OCI-LY1 (cell line): ENCODE results near the gene PTPRN2.

Experiments used
- H2AFZ ChIP-seq: fragments of 200-600 bp; sonication (generic), shearing (Covaris generic); 2 replicates; pipeline ENCODE4 v1.6.0; 2014; ENCODE audit warnings: antibody characterized with exemption, mild to moderate bottlenecking, low read length
- H3F3A ChIP-seq: fragments of 200-600 bp; sonication (generic), shearing (Covaris generic); 2 replicates; pipeline ENCODE4 v1.6.0; 2014; ENCODE audit warnings: mild to moderate bottlenecking, antibody characterized with exemption, low read length, moderate library complexity; ENCODE audit not compliant: insufficient read depth
- H3K27ac ChIP-seq: fragments of 200-600 bp; sonication (generic); 2 replicates; pipeline ENCODE4 v1.5.1; 2014; ENCODE audit warnings: low read length, mixed run types, mild to moderate bottlenecking, low read depth; ENCODE audit not compliant: poor library complexity, severe bottlenecking
- H3K27me3 ChIP-seq: fragments of 200-600 bp; sonication (generic); 2 replicates; pipeline ENCODE4 v1.6.0; 2014; ENCODE audit warnings: antibody characterized with exemption, mild to moderate bottlenecking, low read length, moderate library complexity; ENCODE audit not compliant: insufficient read depth
- H3K36me3 ChIP-seq: fragments of 200-600 bp; sonication (generic); 2 replicates; pipeline ENCODE4 v1.6.1; 2014; ENCODE audit warnings: mild to moderate bottlenecking, antibody characterized with exemption, low read length, moderate library complexity, mixed read lengths; ENCODE audit not compliant: insufficient read depth
- H3K4me1 ChIP-seq: fragments of 200-600 bp; sonication (generic); 2 replicates; pipeline ENCODE4 v1.5.1; 2014; ENCODE audit warnings: mild to moderate bottlenecking, low read length, moderate library complexity; ENCODE audit not compliant: insufficient read depth, severe bottlenecking
- H3K4me2 ChIP-seq: fragments of 200-600 bp; sonication (generic), shearing (Covaris generic); 2 replicates; pipeline ENCODE4 v1.6.1; 2014; ENCODE audit warnings: low read length
- H3K4me3 ChIP-seq: fragments of 200-600 bp; sonication (generic); 2 replicates; pipeline ENCODE4 v1.5.1; 2014; ENCODE audit warnings: low read length, low read depth, mild to moderate bottlenecking, mixed read lengths; ENCODE audit not compliant: poor library complexity, severe bottlenecking
- H3K79me2 ChIP-seq: fragments of 200-600 bp; shearing (Covaris generic); 2 replicates; pipeline ENCODE4 v1.6.1; 2016; ENCODE audit warnings: mixed run types, low read length, mixed read lengths; ENCODE audit not compliant: insufficient read depth
- H3K9ac ChIP-seq: fragments of 200-600 bp; sonication (generic), shearing (Covaris generic); 2 replicates; pipeline ENCODE4 v1.6.1; 2014; ENCODE audit warnings: mild to moderate bottlenecking, low read length, mixed read lengths
- H3K9me2 ChIP-seq: fragments of 200-600 bp; sonication (generic), shearing (Covaris generic); 2 replicates; pipeline ENCODE4 v1.6.1; 2014; ENCODE audit warnings: low read depth, mild to moderate bottlenecking, low read length, mixed read lengths
- H3K9me3 ChIP-seq: fragments of 200-600 bp; shearing (Covaris generic); 2 replicates; pipeline ENCODE4 v1.6.1; 2014; ENCODE audit warnings: low read length, mixed read lengths
- H4K20me1 ChIP-seq: fragments of 200-600 bp; sonication (generic), shearing (Covaris generic); 2 replicates; pipeline ENCODE4 v1.6.0; 2016; ENCODE audit warnings: mild to moderate bottlenecking, low read length; ENCODE audit not compliant: insufficient read depth
- EZH2 ChIP-seq: fragments of 200-600 bp; sonication (generic), shearing (Covaris generic); IDR thresholded peaks from 2 replicates; pipeline ENCODE4 v1.8.0; 2017; ENCODE audit warnings: borderline replicate concordance, mixed run types, mild to moderate bottlenecking, antibody characterized with exemption, low read length, moderate library complexity, mixed read lengths
- TF ChIP-seq, protein P1 (sequence below): fragments of 200-600 bp; sonication (generic), shearing (Covaris generic); IDR thresholded peaks from 2 replicates; pipeline ENCODE4 v1.5.1; 2017; ENCODE audit warnings: mild to moderate bottlenecking, antibody characterized with exemption, low read length, moderate library complexity, mixed read lengths

Gene PTPRN2

DNA sequence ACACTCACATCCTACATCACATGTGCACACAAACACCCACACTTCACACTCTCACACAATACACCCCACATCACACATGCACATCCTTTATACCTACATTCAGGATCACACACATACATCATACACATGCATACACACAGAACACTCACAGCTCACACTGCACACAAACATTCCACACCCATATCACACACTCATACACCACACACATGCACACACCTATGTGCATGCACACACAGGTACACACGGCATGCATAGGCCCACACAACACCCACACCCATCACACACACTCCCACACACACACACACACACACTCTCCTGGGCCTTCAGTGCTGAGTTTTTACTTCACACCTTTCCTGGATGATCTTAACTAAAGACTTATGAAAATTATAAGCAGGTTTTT is 1030.4 kb downstream of the PTPRN2 start:
- Histone ChIP-seq H3K4me3 (no peak overlapping the region), H3K36me3 (no peaks in the 10 kb centered on the region), H3K4me1 (no peaks in the 10 kb centered on the region), H4K20me1 (no peaks in the 10 kb centered on the region), H3K9me2 (no peaks in the 10 kb centered on the region), H3F3A (no peaks in the 10 kb centered on the region), H3K9me3 (no peaks in the 10 kb centered on the region), H3K79me2 (no peaks in the 10 kb centered on the region), H2AFZ (no peak overlapping the region), H3K4me2 (no peak overlapping the region), H3K9ac (no peak overlapping the region), H3K27ac (no peak overlapping the region), H3K27me3 (peaks cover 6% of the 10 kb centered on the region; the same call in 1 of the 2 replicates)
- TF ChIP-seq, protein P1, sequence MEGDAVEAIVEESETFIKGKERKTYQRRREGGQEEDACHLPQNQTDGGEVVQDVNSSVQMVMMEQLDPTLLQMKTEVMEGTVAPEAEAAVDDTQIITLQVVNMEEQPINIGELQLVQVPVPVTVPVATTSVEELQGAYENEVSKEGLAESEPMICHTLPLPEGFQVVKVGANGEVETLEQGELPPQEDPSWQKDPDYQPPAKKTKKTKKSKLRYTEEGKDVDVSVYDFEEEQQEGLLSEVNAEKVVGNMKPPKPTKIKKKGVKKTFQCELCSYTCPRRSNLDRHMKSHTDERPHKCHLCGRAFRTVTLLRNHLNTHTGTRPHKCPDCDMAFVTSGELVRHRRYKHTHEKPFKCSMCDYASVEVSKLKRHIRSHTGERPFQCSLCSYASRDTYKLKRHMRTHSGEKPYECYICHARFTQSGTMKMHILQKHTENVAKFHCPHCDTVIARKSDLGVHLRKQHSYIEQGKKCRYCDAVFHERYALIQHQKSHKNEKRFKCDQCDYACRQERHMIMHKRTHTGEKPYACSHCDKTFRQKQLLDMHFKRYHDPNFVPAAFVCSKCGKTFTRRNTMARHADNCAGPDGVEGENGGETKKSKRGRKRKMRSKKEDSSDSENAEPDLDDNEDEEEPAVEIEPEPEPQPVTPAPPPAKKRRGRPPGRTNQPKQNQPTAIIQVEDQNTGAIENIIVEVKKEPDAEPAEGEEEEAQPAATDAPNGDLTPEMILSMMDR, result no peak
- no peak for TF ChIP-seq EZH2

DNA sequence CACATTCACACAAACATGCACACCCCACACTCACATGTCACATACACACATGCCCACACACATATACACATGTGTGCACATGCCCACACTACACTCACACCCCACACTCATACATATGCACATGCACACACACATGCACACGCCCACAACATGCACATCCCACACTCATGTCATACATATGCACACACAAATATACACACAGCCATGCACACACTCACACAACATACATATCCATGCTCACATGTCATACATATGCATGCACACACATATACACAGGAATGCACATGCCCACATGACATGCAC is 1031.0 kb downstream of the PTPRN2 start:
- Histone ChIP-seq H3K27ac (no peak overlapping the region), H3F3A (no peaks in the 10 kb centered on the region), H3K9ac (no peak overlapping the region), H3K9me3 (no peaks in the 10 kb centered on the region), H3K27me3 (peaks cover 6% of the 10 kb centered on the region), H3K9me2 (no peaks in the 10 kb centered on the region), H3K4me2 (no peak overlapping the region), H3K79me2 (no peaks in the 10 kb centered on the region), H3K4me3 (no peak overlapping the region), H3K36me3 (no peaks in the 10 kb centered on the region), H3K4me1 (no peaks in the 10 kb centered on the region), H4K20me1 (no peaks in the 10 kb centered on the region), H2AFZ (no peak overlapping the region)
- TF ChIP-seq, protein P1, result no peak
- TF ChIP-seq EZH2, result no peak

DNA sequence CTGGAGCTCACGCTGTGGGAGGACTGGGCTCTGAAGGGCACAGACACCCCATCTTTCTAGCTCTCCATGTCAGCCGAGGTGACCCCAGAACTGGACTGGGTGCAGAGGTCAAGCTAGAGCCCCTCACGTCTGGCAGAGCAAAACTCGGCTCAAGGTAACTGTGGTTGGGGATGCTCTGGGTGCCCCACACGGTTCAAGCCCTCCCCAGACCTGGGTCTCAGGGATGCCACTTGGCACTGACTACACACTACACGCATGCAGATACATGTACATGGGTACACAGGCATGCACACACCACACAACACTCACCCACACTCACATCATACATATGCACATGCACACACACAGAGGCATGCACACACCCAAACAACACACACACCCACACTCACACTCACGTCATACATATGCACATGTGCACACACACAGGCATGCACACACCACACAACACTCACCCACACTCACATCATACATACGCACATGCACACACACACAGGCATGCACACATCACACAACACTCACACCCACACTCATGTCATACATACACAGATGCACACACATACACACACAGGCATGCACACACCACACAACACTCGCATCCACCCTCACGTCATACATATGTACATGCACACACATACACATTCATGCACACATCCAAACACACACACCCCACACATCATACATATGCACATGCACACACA is 1031.5 kb downstream of the PTPRN2 start:
- TF ChIP-seq, protein P1, result no peak
- no peak for TF ChIP-seq EZH2
- H3K9me3 ChIP-seq, result no peaks in the 10 kb centered on the region

More for the DNA sequence above, 1031.5 kb downstream of the PTPRN2 start:
- Histone ChIP-seq H3K27ac (no peak overlapping the region), H3K4me2 (no peak overlapping the region), H3F3A (no peaks in the 10 kb centered on the region), H3K9me2 (no peaks in the 10 kb centered on the region), H3K4me1 (no peaks in the 10 kb centered on the region), H4K20me1 (no peaks in the 10 kb centered on the region), H3K4me3 (no peak overlapping the region), H3K36me3 (no peaks in the 10 kb centered on the region), H3K79me2 (no peaks in the 10 kb centered on the region), H2AFZ (no peak overlapping the region), H3K27me3 (peaks cover 6% of the 10 kb centered on the region), H3K9ac (no peak overlapping the region)
